Muscle of arm (tissue), 12 donors: ENCODE measurements around the gene FRMD4A. TPM values are rescaled to one million over a fixed set of nuclear protein-coding genes. Genes with fewer than 3 reads are reported as not detected.

ENCODE experiments used
- DNase-seq: peaks from one replicate; pipeline ENCODE4 v3.0.0-alpha.2; 2013
- polyA plus RNA-seq, 12 donors: library from polyadenylated mRNA; unstranded; fragments of 120-200 nt; gene quantifications; one replicate each; pipeline ENCODE4 v1.2.1, GENCODE V29; 2013; ENCODE audit not compliant: insufficient read length in 12 of 12

Gene FRMD4A
- polyA plus RNA-seq, 12 donors, result 28.4 to 70.7 (median 37.0) TPM; not detected in 1

DNA sequence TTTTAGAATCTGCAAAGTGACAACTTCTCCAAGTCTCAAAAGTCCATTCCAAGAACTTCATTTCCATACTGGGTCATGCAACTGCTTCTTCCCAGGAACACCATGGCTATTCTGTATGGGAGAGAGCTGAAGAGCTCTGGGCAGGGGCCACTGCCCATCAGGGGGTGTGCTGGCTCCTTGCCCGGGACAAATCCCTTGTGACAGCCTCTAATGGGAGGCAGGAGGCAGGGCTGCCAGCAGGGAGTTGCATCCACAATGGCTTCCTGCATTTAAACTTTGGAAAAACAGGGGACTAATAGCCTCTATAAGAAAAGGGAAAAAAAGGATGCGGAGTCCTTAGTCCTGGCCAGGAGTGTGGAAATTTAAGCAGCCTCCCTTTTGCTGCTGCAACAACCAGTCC, 18.4 kb upstream of the FRMD4A start:
- DNase-seq, result no peak

DNA sequence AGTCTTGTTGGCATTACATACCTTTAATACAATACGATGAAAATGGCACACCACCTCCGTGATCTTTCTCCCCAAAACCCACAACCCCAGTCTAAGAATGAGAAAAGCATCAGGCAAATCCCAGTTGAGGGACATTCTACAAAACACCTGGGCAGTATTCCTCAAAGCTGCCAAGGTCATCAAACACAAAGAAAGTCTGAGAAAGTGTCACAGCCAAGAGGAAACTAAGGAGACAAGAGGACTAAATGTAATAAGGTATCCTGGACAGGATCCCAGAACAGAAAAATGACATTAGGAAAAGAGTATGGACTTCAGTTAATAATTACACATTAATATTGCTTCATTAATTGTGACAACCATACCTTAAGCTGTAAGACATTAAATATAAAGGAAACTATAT, 14.5 kb upstream of the FRMD4A start:
- no peak for DNase-seq

DNA sequence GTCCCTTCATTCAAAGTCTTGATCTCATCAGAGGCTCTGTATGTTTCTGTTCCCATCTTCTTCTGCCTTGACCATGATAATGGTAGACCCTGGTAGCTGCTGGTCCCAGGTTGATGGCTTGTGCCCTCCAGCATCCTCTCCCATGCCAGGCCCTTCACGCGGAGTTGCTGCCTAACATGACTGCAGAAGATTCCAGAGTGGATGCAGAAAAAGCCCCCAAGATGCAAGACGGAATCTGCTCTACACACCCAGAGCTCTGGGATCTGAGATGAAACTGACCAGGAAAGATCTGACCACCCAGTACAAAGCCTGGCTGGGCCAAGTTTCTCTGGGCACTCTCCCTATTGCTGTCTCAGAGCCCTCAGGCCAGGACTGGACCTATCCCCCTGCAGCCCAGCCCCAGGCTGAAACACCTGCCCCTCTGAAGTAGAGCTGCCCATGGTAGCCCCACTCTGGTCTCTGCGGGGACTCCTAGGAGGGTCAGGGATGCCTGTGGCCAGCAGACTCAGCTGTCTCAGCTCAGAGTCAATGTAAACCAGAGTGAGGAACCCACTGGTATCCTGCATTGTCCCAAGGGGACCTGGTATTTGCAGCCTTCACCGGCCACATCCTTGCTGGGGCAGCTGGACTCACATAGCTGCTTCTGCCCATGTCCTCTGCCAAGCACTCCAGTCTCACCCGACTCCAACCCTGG, 9.5 kb upstream of the FRMD4A start:
- DNase-seq, result no peak

DNA sequence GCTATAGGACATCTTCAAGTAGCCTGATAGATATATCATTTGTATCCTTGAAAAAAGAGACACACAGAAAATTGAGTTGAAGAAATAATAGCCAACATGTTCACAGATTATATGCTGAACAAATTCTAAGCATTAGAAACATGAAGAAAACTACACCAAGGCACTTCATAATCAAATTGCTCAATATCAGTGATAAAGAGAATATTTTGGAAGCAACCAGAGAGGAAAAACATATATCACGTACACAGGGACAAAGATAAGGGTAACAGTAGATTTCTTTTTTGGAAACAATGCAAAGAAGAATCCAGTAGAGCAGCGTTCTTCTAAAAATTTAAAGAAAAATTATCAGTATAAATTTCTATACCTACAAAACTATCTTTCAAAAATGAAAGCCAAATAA, 6.0 kb upstream of the FRMD4A start:
- no peak for DNase-seq

DNA sequence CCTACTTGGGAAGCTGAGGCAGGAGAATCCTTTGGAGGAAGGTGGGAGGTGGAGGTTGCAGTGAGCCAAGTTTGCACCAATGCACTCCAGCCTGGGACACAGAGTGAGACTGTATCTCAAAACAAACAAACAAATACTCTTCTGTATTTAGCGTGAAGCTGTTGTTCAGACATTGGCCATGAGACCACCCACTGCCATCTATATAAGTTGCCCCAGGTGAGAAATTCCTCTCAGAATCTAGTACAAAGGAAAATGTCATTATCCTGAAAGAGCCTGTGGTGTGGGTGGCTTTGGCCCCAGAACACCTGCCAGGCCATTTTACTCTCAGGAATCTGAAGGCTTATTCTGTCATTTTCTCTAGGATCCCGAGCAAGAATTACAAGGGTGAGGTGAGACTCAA, 4.0 kb upstream of the FRMD4A start:
- no peak for DNase-seq

DNA sequence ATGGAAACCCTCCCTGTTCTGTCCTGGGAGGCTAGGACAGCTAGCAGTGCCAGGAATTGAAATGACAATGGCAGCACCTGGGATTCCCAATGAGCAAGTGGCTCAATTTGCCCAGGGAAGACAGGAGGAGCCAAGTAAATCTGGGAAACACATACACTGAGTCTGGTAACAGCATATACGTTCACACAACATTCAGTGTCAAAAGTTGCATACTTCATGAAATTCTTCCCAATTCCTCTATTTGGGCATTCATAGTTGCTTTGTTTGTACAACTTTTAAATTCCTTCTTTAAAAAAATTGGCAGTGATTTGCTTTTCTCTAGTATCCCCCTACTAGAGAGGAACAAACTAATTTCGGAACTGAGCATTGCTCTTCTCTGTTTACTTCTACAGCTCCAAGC, 2.9 kb upstream of the FRMD4A start:
- DNase-seq, result no peak

DNA sequence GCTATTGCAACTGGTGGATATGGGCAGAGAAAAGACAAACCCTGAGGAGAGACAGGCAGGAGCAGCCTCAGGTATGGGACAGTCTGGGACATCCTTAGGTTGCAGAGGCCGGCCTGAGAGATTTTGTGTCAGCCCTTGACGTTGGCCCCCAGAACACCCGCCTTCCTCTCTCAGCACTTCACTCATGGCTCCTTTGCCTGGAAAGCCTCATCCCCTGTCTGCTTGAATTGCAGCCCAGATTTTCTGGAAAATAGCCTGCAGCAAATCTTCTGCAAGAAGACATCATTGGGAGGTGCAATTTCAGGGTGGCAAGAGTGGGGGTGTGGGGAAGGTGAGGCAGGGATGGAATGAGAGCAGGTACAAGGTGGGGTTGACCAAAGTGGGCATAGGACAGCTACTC, 2.2 kb upstream of the FRMD4A start:
- DNase-seq, result peak; percentile 50

DNA sequence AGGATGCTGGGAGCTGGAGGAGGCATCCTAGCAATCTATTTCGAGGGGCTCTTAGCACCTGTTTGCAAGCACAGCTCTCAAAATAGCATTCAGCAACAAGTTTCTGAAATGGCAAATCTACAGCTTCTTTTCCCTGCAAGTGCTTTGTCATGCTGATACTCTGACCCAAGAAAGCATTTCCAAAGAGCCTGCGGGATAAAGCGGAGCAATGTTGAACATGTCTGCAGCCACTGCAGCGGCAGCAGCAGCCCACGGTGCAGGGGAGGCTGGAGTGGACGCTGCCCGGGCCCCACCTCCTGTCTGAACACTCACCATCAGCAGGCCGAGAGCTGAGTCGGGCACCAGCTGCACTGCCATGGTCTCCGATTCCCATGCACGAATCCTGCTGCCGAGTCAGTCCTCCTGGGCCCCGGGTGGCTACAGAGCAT, 964 bp downstream of the FRMD4A start:
- DNase-seq, result no peak

DNA sequence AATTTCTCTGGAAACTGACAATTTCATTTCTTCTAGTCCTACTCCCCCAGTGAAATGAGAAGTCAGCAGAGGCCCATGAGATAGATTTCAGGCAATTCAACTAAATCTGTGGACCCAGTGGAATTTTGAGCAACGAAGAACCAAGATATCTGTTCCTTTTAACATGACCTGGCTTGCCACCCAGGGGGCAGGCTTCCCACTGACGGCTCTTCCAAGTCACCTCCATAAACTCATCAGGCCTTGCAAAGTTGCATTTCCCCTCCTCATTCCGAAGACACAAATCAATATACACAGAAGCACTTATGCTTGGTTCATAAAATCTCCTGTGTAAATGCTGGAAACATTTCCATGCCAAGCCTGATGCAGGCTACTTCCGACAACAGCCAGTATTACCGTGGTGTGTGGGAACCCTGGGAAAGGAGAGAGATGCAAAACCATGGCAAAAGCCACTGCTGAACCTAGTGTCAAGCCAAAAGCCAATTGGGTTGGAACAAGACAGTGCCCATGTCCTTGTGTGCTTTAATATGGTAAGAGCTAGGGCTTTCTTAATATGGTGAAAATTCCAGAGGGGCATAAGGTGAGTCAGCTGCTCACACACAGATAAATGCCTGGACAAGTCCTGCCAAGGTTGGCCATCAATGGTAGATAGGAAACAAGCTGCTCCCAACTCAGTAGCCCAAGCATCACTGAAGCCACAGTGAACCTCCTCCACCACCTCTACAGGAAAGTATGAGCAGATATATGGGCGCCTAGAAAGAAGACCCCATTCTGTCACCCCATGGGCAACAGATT, 1.6 kb downstream of the FRMD4A start:
- DNase-seq, result no peak

DNA sequence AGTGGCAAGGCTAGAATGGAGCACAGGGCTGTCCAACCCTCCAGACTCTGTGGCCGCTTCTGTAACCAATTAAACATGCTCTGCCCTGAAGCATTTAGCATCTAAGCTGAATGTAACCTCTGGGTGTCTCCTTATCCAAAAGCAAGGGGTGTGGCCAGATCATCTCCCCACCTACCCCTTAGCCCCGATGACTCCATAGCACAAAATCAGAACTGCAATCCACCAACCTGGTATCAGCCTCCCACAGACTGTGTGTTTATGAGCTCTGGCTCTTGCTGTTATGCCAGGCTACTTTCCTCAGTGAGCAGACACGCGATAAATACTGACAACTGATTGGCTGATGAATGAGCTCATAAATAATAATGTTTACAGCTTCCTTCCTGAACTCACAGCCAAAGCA, 3.2 kb downstream of the FRMD4A start:
- no peak for DNase-seq

DNA sequence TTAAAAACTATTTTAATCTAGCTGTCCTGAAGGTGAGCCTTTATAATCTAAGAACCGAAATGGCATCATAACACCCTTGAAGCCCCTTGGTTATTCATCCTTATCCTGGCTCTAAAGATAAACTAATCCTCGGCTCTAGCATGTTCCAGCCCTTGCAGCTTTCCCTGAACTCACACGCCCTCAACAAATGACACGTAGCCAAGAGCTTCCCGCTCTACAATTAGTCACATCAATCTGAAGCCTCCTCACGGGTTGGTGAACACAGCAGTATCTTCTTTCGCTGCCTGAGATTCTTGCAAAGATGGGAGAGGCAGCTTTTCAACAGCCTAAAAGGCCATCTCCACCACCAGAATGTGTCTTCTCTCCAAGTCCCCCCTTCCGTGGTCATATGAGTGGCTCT, 4.1 kb downstream of the FRMD4A start:
- no peak for DNase-seq

DNA sequence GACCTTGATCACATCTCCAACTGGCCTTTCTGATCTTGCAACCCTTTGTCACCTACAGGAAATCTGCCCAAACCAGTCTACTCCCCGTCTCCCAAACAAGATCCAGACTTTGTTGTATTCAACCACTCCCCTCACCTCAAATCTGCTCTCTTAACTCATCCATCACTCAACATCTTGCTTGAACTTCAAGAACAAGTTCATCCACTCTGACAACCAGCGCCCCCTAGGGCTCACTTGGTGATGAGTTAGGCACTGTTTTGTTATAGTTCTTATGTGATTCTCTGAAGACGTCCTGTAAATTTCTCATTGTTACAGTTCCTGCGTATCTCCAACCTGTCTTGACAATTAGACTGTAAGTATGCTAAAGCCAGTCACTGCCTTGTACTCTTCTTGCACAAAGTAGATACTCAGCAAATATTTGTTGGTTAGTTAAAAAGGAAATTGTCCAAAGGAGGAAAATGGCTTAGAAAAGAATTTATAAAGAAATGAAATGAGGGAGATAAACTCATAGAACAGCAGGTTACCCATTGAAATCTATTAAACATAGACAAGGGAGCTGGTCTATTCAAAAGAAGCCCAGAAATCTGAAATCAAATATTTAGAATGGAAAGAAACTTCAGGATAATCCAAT, 5.3 kb downstream of the FRMD4A start:
- no peak for DNase-seq

DNA sequence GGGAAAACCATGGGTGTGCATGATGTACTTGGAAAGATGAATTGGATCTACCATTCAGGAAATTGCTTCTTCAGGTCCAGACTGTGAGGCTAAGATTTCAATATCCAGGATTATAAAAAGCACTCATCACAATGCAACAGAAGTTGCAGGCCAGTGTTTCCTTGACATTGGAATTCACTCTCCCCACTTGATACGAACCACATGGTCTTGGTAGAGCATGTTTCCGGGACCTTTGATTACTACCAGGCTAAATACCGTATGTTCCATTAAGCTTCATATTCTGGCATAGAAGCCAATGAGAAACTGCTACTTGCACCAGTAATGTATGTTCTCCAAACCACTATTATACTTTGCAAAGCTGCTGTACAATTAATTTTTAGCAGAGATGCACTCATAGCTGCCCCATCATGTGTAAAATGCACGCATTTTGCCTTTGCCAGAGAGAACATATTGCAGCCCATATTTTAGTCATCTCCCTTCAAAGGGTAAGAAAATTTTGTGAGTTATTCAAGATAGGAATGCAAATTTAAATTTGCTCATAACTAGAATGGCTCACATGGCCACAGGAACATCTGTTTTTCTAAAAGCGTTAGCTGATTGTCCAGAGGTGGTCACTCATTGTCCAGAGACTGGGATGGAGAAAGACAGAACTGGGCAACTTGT, 8.1 kb downstream of the FRMD4A start:
- DNase-seq, result no peak

DNA sequence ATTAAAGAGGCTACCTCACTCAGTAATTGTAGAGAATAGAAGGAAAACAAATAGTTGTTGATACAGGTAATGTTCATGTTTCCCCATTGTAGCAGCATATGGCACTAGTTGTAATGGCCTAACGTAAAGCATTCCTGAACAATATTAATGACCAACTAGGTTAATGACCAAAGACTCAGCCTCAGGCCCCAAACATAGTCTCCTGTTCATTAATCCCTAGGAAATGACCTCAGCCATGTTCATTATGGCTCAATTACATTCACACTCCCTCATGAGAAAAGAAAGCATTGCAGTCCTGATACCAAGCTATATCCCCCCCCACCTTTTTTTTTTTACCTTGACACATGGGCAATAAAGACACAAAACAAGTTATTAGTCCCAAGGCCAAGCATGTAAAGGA, 12.7 kb downstream of the FRMD4A start:
- no peak for DNase-seq

DNA sequence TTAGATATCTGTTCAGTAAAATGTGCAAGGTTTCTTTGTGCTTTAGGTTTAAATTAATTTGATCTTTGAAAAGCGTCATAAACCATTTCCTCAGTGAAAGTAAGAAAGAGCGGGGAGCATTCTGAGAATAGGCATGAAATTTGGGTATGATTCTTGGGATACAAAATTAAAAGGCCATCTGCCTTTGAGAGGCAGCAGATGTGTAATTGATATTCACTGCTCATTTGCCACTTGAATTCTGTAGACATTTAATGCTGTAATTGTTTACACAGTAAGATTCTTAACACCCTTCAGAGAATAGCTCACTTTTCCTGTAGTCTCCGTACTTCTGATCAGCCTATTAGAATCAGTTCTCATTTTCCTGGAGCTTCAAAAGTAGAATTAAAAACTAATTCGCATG, 18.7 kb downstream of the FRMD4A start:
- no peak for DNase-seq

DNA sequence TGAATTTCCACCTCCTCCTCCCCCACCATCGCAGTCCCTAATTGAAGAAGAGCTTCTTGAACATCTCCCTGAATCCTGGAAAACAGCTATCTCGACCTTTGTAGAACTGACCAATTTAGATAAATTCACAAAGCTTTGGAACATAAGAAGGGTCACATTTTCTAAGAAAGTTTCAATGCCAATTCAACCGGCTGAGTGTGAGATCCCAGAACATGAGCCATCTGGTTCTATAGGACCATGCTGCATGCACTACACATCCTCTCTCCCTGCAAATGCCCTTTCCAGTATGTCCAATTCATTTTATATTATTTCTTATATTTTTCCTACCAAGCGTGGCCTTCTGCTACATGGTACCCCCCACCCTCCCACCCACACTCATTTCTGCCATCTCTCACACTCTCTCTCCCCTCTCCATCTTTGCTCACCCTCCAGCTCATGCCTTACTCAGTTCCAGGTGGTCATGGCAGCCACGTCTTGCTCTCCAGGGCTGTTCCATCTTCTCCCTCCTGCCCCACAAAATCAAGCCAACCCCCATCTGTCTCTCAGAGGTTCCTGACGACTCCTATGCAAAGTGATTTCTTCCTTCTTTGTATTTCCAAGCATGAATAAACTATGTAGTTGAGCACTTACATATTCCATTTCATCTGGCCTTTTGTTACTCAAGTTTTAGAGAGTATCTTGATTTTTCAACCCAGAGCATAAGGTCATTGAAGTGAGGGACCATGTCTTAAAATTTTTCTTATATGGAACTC, 19.3 kb downstream of the FRMD4A start:
- DNase-seq, result no peak

DNA sequence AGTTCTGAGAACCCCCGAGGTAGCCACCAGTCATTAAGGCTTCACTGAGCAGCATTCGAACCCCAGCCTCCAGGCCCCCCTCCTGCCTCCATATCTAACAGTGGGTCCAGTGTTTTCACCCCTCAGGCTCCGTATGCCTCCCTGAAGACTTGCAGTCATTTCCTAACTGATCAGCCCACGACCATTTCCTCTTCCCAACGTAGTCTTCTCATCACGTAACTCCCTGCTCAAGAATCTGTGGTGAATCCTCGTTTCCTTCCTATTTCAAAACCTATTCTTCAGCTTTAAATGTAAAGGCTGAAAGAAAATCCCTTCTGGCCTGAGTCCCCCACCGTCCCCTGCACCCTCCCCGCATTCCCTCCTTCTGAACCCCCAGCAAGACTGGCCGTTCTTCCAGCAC, 21.1 kb downstream of the FRMD4A start:
- no peak for DNase-seq

DNA sequence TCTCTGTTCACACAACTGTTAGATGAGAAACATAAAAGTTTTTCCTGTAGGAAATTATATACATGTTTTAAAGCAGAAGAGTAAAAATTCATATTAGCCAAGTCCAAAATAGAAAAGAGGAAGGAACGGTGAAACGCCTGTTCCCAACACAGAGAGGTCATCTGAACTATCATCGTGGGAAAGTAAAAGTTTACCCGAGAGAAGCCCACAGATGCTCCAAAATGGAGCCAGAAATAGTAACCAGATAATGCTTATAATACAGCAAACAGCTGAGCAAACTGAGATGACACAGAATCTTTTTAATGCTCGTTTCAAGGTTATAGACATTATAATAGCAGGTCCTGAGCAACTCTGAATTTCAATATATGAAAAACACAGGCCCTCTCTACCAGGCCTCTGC, 24.5 kb downstream of the FRMD4A start:
- no peak for DNase-seq

DNA sequence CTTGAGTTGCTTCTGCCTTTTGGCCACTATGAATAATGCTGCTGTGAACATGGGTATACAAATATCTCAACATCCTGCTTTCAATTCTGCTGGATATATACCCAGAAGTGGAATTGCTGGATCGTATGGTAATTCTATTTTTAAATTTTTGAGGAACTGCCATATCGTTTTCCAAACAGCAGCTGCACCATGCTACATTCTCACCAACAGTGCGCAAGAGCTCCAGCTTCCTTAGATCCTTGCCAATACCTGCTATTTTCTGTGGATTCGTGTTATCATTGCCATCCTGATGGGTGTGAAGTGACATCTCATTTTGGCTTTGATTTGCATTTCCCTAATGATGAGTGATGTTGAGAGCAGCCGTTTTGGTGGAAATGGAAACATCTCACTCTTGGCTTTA, 26.7 kb downstream of the FRMD4A start:
- DNase-seq, result peak; percentile 15

DNA sequence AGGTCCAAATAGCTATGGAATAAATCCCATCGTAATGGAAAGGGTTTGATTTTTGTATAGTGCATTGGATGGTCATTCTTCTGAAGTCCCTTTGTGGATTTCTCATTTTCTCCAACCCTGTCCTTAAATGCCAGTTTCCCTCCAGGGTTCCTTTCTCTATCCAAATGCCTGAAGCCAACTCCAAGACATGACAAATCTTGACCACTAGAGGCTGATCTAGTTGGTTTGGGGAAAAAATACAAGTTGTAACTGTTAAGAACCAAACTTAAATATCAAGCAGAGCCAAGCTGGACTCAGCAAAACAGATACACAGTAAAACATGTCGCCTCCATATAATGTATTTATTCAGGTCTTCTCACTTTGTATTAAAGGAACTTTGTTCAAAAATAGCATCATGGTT, 28.7 kb downstream of the FRMD4A start:
- DNase-seq, result no peak

DNA sequence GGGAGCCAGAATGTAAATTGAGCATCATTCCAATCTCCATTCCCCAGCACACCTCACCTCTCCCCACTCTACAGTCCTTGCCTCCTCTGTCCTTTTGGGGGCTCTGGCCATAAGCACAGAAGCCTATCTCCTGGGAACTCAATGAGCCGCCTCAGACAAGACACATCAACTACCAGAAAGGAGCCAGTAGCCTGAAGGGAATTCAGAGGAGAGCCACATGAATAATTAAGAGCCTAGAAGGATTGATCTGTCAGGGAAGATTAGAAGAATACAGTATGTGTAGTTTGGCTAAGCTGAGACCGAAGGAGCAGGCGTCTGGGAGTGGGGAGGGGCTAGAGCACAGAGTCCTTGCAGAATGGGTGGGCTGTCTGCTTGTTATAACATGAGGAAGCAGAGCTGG, 31.2 kb downstream of the FRMD4A start:
- no peak for DNase-seq
